GM19240 (cell line): Measurements from ENCODE around the gene HIF1A.

Source experiments
- DNase-seq: peaks from one replicate; pipeline ENCODE4 v3.0.0; 2011; ENCODE audit warnings: low spot score; ENCODE audit not compliant: insufficient read length

Gene HIF1A

DNA sequence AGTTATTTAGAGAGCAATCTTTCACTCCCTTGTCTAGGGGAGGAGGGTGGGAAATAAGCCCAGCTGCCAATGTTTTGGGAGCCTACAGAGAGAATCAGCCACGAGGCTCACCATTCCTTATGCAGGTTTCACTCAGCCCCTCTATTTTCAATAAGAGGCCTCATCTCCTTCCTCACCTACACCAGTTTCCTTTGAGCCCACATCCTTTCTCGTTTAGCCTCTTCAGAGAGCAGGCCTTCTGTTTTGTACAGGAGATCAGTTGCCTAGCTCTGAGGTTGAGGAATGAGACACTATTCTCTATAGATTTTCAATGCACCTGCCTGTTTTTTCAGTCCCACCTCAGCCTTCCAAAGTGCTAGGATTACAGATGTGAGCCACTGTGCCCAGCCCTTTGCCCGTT lies 84.8 kb downstream of the HIF1A start:
- DNase-seq, result no peak

- no peak for DNase-seq
Observed at GRCh38 chr14:61797309-61797708, 102.0 kb downstream of the HIF1A start.
